OCI-LY7 (cell line): ENCODE results near the gene CREB5. TPM values are rescaled to one million over a fixed set of nuclear protein-coding genes. Genes with fewer than 3 reads are reported as not detected.

ENCODE experiments used
- BruUV-seq: library from RNA; stranded (reverse); fragments of 400-500 nt; replicated peaks from 2 replicates; lab custom pipeline; 2021; lab: Mats Ljungman, UMichigan
- CTCF ChIA-PET: fragments of 300-600 bp; sonication (Branson Sonifier 250); formaldehyde crosslinking; loops from one replicate; lab custom pipeline; 2022; ENCODE audit warnings: antibody characterized with exemption; ENCODE audit not compliant: unreplicated experiment; lab: Charles Lee
- POLR2A ChIA-PET: fragments of 300-600 bp; sonication (Branson Sonifier 250); formaldehyde crosslinking; loops from one replicate; lab custom pipeline; 2022; ENCODE audit warnings: antibody characterized with exemption; lab: Charles Lee
- DNase-seq: peaks from one replicate; pipeline ENCODE4 v3.0.0-alpha.2; 2015; ENCODE audit warnings: low spot score
- H2AFZ ChIP-seq: fragments of 200-600 bp; sonication (generic), shearing (Covaris generic); 2 replicates; pipeline ENCODE4 v1.6.1; 2014; ENCODE audit warnings: mild to moderate bottlenecking, antibody characterized with exemption, low read length, moderate library complexity
- H3K27ac ChIP-seq: fragments of 200-600 bp; sonication (generic); 2 replicates; pipeline ENCODE4 v1.5.1; 2014; ENCODE audit warnings: mixed run types, low read depth, mild to moderate bottlenecking, moderate library complexity, low read length, inconsistent platforms; ENCODE audit not compliant: poor library complexity, severe bottlenecking
- H3K36me3 ChIP-seq: fragments of 200-600 bp; sonication (generic); 2 replicates; pipeline ENCODE4 v1.6.1; 2014; ENCODE audit warnings: mild to moderate bottlenecking, antibody characterized with exemption, low read length, moderate library complexity, mixed read lengths; ENCODE audit not compliant: insufficient read depth
- H3K4me1 ChIP-seq: fragments of 200-600 bp; sonication (generic); 2 replicates; pipeline ENCODE4 v1.5.1; 2014; ENCODE audit warnings: mild to moderate bottlenecking, low read length; ENCODE audit not compliant: insufficient read depth, poor library complexity, severe bottlenecking
- H3K4me2 ChIP-seq: fragments of 200-600 bp; sonication (generic); 2 replicates; pipeline ENCODE4 v1.6.1; 2014; ENCODE audit warnings: mild to moderate bottlenecking, low read length
- H3K4me3 ChIP-seq: fragments of 200-600 bp; sonication (generic); 2 replicates; pipeline ENCODE4 v1.5.1; 2014; ENCODE audit warnings: mild to moderate bottlenecking, low read depth, low read length; ENCODE audit not compliant: poor library complexity, severe bottlenecking
- H3K79me2 ChIP-seq: fragments of 200-600 bp; sonication (generic); 2 replicates; pipeline ENCODE4 v1.6.1; 2016; ENCODE audit warnings: low read depth, mild to moderate bottlenecking, low read length, moderate library complexity, mixed read lengths; ENCODE audit not compliant: insufficient read depth
- H3K9me2 ChIP-seq: fragments of 200-600 bp; sonication (generic); 2 replicates; pipeline ENCODE4 v1.6.1; 2016; ENCODE audit warnings: mild to moderate bottlenecking, low read length, mixed read lengths; ENCODE audit not compliant: insufficient read depth
- H3K9me3 ChIP-seq: fragments of 200-600 bp; sonication (generic); 2 replicates; pipeline ENCODE4 v1.6.1; 2014; ENCODE audit warnings: mild to moderate bottlenecking, mixed run types, low read length, mixed read lengths
- H4K20me1 ChIP-seq: fragments of 200-600 bp; sonication (generic); 2 replicates; pipeline ENCODE4 v1.6.1; 2014; ENCODE audit warnings: mild to moderate bottlenecking, antibody characterized with exemption, low read length, moderate library complexity, mixed read lengths; ENCODE audit not compliant: insufficient read depth
- CTCF ChIP-seq: fragments of 200-600 bp; sonication (generic); conservative IDR thresholded peaks from 2 replicates; pipeline ENCODE4 v1.5.1; 2014; ENCODE audit warnings: mild to moderate bottlenecking, antibody characterized with exemption, low read length, moderate library complexity, mixed read lengths
- EZH2phosphoT487 ChIP-seq: fragments of 200-600 bp; sonication (generic); IDR thresholded peaks from 2 replicates; pipeline ENCODE4 v1.6.1; 2018; ENCODE audit warnings: low read depth, borderline replicate concordance, mild to moderate bottlenecking, mixed run types, antibody characterized with exemption, low read length, moderate library complexity, mixed read lengths
- intact Hi-C: fragments of 100-400 bp; cut with micrococcal nuclease; formaldehyde crosslinking; loops from one replicate; pipeline ENCODE4 v1.10.0; 2022; ENCODE audit not compliant: unreplicated experiment
- total RNA-seq, 2 experiments: library from RNA; depleted of rRNA in 1 of 2; stranded (reverse); fragments of >200 nt in 1 of 2; shearing (Covaris generic) in 1 of 2; gene quantifications; 2 replicates each; pipeline ENCODE4 v1.2.3, GENCODE V29; 2014 to 2022

Gene CREB5
- total RNA-seq, 2 experiments from 2014 or later = 2.0 to 13.3 TPM

DNA sequence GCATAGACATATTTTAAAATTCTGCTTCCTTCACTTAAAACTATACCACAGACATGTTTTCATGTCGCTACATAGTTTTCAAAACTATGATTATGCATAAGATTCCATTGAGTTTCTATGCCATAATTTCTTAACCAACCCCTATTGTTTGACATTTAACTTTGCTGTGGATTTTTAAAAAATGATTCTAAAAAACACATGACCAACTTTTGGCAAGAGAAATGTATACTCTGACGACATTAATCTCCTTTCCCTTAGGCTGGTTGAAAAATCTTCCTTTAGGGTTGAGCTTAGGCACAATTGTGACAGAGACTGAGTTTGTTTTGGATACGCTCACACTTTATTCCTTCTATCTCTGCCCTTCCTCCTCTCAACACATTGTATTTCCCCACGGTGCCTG, 14.9 kb downstream of the CREB5 start:
- Histone ChIP-seq H3K9me3 (no peaks in the 10 kb centered on the region), H3K4me1 (no peaks in the 10 kb centered on the region), H3K79me2 (no peaks in the 10 kb centered on the region), H3K27ac (no peak overlapping the region), H3K9me2 (no peaks in the 10 kb centered on the region), H3K4me3 (no peak overlapping the region), H4K20me1 (no peaks in the 10 kb centered on the region), H3K4me2 (no peak overlapping the region), H3K36me3 (no peaks in the 10 kb centered on the region), H2AFZ (no peak overlapping the region)
- intact Hi-C loops = no loop called here
- no TSS peak for BruUV-seq
- no peak for TF ChIP-seq CTCF
- TF ChIP-seq EZH2phosphoT487 = no peak
- CTCF ChIA-PET = no interaction called here
- no peak for DNase-seq
- POLR2A ChIA-PET = interaction anchor here (1.1 kb wide), 1 partner anchor 11 kb away, joined by 4 read pairs; no protein-coding TSS in a partner anchor

GRCh38 chr7:28430616-28431015, 18.3 kb downstream of the CREB5 start:
- Histone ChIP-seq H3K79me2 (no peaks in the 10 kb centered on the region), H4K20me1 (no peaks in the 10 kb centered on the region), H3K4me2 (no peak overlapping the region), H3K27ac (no peak overlapping the region), H3K9me3 (no peaks in the 10 kb centered on the region), H3K36me3 (no peaks in the 10 kb centered on the region), H3K4me3 (no peak overlapping the region), H2AFZ (no peak overlapping the region), H3K9me2 (no peaks in the 10 kb centered on the region), H3K4me1 (no peaks in the 10 kb centered on the region)
- TF ChIP-seq CTCF (no peak), EZH2phosphoT487 (no peak)
- ChIA-PET CTCF (no interaction called here), POLR2A (interaction anchor here (0.6 to 1.6 kb wide), 4 partner anchors 10 to 87 kb away, joined by 3 to 5 read pairs (median 4); no protein-coding TSS in a partner anchor)
- DNase-seq = no peak
- intact Hi-C loops = no loop called here
- no TSS peak for BruUV-seq

- ChIA-PET POLR2A (interaction anchor here (0.6 to 0.9 kb wide), 3 partner anchors 132 to 407 kb away, joined by 3 to 7 read pairs (median 3); no protein-coding TSS in a partner anchor), CTCF (no interaction called here)
- no peak for TF ChIP-seq EZH2phosphoT487
- no peak for TF ChIP-seq CTCF
- Histone ChIP-seq H3K9me2 (no peaks in the 10 kb centered on the region), H2AFZ (no peak overlapping the region), H3K36me3 (no peaks in the 10 kb centered on the region), H4K20me1 (no peaks in the 10 kb centered on the region), H3K4me1 (no peaks in the 10 kb centered on the region), H3K27ac (no peak overlapping the region), H3K4me3 (no peak overlapping the region), H3K4me2 (no peak overlapping the region), H3K9me3 (no peaks in the 10 kb centered on the region), H3K79me2 (no peaks in the 10 kb centered on the region)
- no TSS peak for BruUV-seq
- no peak for DNase-seq
- intact Hi-C loops = no loop called here
Measured at GRCh38 chr7:28432105-28432504, 19.8 kb downstream of the CREB5 start.
